Measurements from ENCODE around the gene ECE1. TPM values are rescaled to one million over a fixed set of nuclear protein-coding genes. Genes with fewer than 3 reads are reported as not detected.
A peak's percentile ranks its signal among the peaks of the same experiment; 100 is the strongest.

Gene ECE1
- total and polyA plus RNA-seq, 3 donors from 2014 or later: 66.1 to 101 (median 96.4) TPM

- peaks cover 62% of the 10 kb centered on the region for H3K4me1 ChIP-seq
Measured at GRCh38 chr1:21280011-21280471, 10.2 kb downstream of the ECE1 start.

GRCh38 chr1:21278860-21279845, 11.1 kb downstream of the ECE1 start:
- DNase-seq: peak; percentile 61
- H3K4me1 ChIP-seq: peaks cover 56% of the 10 kb centered on the region
- intact Hi-C loops (cut with DNase I; ENCODE audit: low total_unique reads): no loop called here

More at GRCh38 chr1:21280011-21280471, 10.2 kb downstream of the ECE1 start:
- Histone ChIP-seq H3K4me3 (no peak overlapping the region), H3K36me3 (ENCODE audit: low read depth, missing control alignments) (no peaks in the 10 kb centered on the region), H3K27me3 (no peaks in the 10 kb centered on the region), H3K9me3 (no peaks in the 10 kb centered on the region), H3K27ac (peak overlapping the region; percentile 73 to 93)
- DNase-seq: no peak
- intact Hi-C loops (cut with DNase I; ENCODE audit: low total_unique reads): no loop called here
- TF ChIP-seq, protein P1, sequence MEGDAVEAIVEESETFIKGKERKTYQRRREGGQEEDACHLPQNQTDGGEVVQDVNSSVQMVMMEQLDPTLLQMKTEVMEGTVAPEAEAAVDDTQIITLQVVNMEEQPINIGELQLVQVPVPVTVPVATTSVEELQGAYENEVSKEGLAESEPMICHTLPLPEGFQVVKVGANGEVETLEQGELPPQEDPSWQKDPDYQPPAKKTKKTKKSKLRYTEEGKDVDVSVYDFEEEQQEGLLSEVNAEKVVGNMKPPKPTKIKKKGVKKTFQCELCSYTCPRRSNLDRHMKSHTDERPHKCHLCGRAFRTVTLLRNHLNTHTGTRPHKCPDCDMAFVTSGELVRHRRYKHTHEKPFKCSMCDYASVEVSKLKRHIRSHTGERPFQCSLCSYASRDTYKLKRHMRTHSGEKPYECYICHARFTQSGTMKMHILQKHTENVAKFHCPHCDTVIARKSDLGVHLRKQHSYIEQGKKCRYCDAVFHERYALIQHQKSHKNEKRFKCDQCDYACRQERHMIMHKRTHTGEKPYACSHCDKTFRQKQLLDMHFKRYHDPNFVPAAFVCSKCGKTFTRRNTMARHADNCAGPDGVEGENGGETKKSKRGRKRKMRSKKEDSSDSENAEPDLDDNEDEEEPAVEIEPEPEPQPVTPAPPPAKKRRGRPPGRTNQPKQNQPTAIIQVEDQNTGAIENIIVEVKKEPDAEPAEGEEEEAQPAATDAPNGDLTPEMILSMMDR (IDR thresholded peaks at IDR 0.05): no peak
- TF ChIP-seq POLR2A (IDR thresholded peaks at IDR 0.05): no peak
- WGBS, 2 donors: 35 to 37% methylated on average over 4 to 5 of the region's 5 CpGs

DNA sequence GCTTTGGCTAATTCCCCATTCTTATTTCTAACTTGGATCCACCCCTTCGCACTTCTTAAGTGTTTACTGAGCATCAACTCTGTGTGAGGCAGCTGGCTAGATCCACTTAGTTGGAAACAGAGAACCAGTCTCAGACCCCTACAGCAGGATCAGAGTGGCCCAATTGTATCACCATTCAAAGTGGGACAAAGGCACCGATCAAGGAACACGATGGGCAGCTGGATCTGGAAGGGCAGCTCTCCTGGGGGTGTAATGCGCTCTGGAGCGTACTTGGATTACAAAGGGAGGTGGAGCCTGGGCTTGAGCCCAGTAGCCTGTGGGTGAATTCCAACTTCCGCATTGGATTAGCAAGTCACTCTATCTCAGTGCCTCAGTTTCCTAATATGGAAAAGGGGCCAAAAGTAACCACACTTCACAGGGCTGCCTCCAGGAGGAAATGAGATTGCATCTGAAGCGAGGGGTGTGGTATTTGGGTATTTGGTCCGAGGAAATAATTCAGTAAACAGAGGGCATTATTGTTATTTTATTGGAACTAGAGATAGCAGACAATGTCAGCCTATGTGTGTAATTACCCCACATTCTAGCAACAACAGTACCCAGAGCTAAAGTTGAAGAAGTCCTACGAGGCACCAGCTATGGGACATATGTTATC, 11.9 kb downstream of the ECE1 start:
- H3K36me3 ChIP-seq (ENCODE audit: low read depth, missing control alignments): no peaks in the 10 kb centered on the region
- intact Hi-C loops (cut with DNase I; ENCODE audit: low total_unique reads): no loop called here
- peaks cover 56% of the 10 kb centered on the region for H3K4me1 ChIP-seq
- TF ChIP-seq POLR2A (IDR thresholded peaks at IDR 0.05): no peak
- TF ChIP-seq, protein P1 (IDR thresholded peaks at IDR 0.05): no peak
- DNase-seq: peak; percentile 81
- no peaks in the 10 kb centered on the region for H3K9me3 ChIP-seq
- H3K27me3 ChIP-seq: no peaks in the 10 kb centered on the region
- WGBS, 2 donors: 40 to 50% methylated on average over 8 to 9 of the region's 9 CpGs
- H3K27ac ChIP-seq: peak overlapping the region; percentile 73 to 93
- no peak overlapping the region for H3K4me3 ChIP-seq

More at GRCh38 chr1:21278860-21279845, 11.1 kb downstream of the ECE1 start:
- H3K27me3 ChIP-seq: no peaks in the 10 kb centered on the region
- no peaks in the 10 kb centered on the region for H3K36me3 ChIP-seq (ENCODE audit: low read depth, missing control alignments)
- peak overlapping the region; percentile 73 to 93 for H3K27ac ChIP-seq
- TF ChIP-seq POLR2A (IDR thresholded peaks at IDR 0.05): no peak
- TF ChIP-seq, protein P1 (IDR thresholded peaks at IDR 0.05): no peak
- WGBS, 2 donors: 49 to 60% methylated on average over 13 to 28 of the region's 28 CpGs
- H3K9me3 ChIP-seq: no peaks in the 10 kb centered on the region
- H3K4me3 ChIP-seq: no peak overlapping the region

GRCh38 chr1:21277180-21277579, 13.1 kb downstream of the ECE1 start:
- peak overlapping the region; percentile 73 to 93 for H3K27ac ChIP-seq
- no peaks in the 10 kb centered on the region for H3K27me3 ChIP-seq
- no peaks in the 10 kb centered on the region for H3K9me3 ChIP-seq
- H3K4me1 ChIP-seq: peaks cover 62% of the 10 kb centered on the region
- TF ChIP-seq POLR2A (IDR thresholded peaks at IDR 0.05): no peak
- TF ChIP-seq, protein P1 (IDR thresholded peaks at IDR 0.05): no peak
- intact Hi-C loops (cut with DNase I; ENCODE audit: low total_unique reads): no loop called here
- WGBS, 2 donors: 22 to 38% methylated on average over 7 of the region's 7 CpGs
- DNase-seq: no peak
- no peaks in the 10 kb centered on the region for H3K36me3 ChIP-seq (ENCODE audit: low read depth, missing control alignments)
- no peak overlapping the region for H3K4me3 ChIP-seq
